Renal cortical epithelial cell (primary cell): ENCODE data around the gene SMAGP. TPM values are rescaled to one million over a fixed set of nuclear protein-coding genes. Genes with fewer than 3 reads are reported as not detected.
"Not testable (repeated sequence)": the region's sequence is repeated elsewhere in the genome, so short reads cannot be mapped to it uniquely, and the experiment has no call there.

Source experiments
- DNase-seq: peaks from one replicate; pipeline ENCODE4 v3.0.0-alpha.2; 2011; ENCODE audit warnings: low read depth
- total RNA-seq: library from RNA; depleted of rRNA; stranded (reverse); fragments of >200 nt; gene quantifications from 2 replicates; pipeline ENCODE4 v1.2.3, GENCODE V29; 2014

Gene SMAGP
- total RNA-seq, 1 donor from 2014 or later: 22.5 TPM

DNA sequence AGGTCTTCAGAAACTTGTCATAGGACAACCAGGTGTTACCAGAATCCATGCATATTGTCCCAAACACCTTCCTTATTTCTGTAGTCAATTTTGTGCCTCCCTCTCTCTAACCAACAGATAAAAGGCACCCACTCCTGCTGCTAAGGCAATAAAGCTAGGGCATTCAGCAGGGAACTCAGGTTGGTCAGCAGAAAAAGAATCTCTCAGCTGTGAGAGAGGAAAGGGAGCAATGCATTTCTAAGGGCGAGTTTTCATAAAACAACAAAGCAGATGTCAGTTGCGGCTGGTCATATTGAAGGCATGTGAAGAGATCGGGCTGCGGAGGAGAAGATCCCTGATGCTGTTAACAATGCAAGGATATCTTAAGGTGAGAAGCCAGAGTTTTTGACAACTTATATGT is 45.0 kb downstream of the SMAGP start:
- DNase-seq: no peak

DNA sequence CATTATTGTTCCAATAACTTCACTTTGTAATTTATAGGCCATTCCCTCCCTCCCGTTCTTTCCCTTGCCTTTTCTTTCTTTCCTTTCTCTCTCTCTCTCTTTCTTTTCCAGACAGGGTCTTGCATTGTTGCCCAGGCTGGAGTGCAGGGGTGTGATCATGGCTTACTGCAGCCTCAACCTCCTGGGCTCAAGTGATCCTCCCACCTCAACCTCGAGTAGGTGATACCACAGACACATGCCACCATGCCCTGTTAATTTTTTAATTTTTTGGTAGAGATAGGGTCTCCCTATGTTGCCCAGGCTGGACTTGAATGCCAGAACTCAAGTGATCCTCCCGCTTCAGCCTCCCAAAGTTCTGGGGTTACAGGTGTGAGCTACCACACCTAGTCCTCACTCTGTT is 45.6 kb downstream of the SMAGP start:
- no peak for DNase-seq

DNA sequence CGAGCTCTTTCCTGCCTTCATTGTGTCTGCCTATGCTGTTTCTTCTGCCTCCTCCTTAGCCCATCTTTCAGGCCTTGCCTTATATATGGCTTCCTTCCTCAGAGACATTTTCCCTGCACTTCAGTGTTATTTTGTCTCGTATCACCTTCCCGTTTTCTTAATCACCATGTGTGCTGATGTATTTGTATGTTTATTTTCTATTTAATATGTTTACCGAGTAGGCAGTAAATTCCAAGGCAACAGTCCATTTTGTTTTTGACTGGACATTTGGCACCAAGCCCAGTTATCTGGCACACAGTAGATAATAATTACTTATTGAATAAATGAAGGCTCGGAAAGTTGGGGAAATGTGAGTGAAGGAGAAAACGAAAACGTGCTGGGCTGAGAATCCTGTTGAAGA is 47.8 kb downstream of the SMAGP start:
- peak; percentile 61 for DNase-seq

DNA sequence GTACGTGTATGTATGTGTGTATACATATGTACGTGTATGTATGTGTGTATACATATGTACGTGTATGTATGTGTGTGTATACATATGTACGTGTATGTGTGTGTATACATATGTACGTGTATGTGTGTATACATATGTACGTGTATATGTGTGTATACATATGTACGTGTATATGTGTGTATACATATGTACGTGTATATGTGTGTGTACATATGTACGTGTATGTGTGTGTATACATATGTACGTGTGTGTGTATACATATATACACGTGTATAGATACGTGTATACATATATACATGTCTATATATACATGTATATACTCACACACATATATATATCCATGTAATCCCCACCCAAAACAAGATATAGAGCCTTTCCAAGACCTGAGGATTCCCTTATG is 50.4 kb downstream of the SMAGP start:
- not testable (repeated sequence) for DNase-seq

DNA sequence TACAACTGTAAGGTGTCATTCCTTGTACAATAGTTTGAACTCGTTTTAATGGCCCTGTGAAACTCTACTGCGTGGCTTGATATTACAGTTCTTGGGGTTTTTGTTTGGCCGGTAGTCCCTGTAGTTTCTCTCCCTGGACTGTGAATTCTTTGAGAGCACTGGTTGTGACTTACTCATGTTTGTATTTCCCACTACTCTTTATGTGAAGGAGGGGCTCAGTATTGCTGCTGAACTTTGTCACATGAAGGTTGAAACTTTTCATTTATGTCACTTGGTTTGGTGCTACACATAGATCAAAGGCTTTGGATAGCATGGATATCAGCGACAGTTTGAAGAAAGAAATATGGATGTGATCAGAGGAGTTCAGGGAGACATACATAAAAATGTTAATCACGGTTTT is 50.9 kb downstream of the SMAGP start:
- DNase-seq: no peak

DNA sequence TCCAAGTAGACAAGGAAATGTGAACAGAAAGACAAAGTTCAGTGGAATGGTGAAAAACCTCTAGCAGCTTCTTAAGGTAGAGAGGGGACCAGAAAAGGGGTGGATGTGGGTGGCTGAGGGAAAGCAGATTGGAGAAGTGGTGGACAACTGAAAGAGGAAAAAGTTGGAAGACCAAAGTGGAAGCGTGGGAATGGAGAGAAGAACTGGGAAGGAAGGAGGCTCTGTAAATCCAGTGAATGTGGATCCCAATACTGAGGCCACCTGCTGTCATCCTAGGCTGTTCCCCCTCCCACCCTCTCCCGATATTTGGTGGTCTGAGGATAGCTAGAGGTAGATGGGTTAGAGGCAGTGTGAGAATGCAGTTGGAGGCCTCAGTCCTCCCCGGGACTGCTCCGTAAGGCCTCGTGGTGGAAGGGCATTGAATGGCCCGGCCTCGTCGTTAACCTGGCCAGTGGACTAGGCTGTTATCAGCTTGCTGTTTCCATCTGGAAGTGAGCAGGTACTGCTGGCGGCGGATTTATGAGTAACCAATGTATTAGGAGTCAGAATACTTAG is 51.5 kb downstream of the SMAGP start:
- peak; percentile 61 for DNase-seq

DNA sequence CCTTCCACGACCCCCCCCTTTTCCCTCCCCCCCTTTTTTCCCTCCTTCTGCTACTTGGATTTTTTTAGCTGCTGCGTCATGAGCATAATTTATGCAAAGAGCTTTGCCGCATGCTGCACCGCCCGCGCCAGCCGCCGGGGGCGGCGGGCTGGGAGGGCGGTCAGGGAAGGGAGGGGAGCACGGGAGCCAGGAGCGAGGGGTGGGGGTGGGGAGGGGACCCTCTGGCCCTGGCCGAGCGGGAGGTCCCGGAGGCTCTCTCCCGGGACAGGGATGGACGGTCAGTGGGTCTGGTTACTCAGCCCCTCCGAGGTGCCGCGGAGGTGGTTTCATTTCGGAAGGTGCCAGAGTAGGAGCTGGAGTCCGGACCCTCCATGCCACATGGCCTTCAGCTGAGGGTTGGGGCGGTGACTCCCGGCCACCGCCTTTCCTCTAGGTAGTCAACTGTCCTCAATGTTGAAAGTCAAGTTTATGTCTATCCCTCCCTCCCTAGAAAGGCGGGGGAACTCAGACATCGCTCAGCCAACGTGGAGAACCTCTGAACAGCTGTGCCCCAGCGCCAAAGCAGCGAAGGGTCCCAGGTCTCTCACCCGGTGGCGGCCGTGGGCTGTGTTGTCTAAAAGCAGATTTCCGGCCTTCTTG is 52.1 kb downstream of the SMAGP start, which contains the start of gene POU6F1:
POU6F1 (minus strand) TSS at position 95 of the 639 bp plus-strand sequence. CDS start 11,226 bp downstream, outside the sequence.
- peak; percentile 69 for DNase-seq

DNA sequence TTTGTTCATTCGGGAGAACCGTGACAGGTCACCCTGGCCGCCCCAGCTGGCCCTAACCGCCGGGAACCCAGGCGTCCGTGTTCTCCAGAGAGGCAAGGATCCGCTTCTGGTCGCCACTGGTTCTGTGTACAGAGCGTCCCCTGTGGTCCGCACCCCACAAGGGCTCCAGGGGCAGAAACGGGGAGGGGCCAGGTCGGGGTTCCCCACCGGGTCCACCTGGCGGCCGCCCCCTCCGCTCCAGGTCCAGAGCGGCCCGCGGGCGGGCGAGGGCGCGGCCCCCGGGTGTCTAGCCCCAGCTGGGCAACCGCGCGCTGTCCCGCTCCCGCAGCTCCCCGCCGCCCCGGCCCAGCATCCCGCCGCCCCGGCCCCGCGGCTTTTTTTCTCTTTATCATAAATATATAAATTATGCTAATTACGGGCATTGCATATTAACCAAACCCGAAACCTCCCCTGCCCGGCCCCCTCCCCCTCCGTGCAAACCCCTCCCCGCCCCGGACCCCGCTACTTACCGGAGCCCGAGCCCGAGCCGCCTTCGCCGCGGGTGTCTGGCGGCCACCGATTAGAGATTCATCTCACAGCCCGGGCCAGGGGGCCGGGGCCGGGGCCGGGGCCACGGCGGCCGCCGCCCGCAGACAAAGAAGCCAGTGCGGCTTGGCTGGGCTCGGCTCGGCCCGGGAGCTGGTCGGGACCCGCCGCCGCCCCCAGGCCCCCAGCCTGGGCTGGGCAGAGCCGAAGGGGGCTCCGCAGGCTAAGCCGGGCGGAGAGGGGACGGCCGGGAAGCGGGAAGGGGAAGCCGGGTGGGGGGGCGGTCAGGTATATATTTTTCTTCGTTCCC is 52.9 kb downstream of the SMAGP start:
- no peak for DNase-seq

DNA sequence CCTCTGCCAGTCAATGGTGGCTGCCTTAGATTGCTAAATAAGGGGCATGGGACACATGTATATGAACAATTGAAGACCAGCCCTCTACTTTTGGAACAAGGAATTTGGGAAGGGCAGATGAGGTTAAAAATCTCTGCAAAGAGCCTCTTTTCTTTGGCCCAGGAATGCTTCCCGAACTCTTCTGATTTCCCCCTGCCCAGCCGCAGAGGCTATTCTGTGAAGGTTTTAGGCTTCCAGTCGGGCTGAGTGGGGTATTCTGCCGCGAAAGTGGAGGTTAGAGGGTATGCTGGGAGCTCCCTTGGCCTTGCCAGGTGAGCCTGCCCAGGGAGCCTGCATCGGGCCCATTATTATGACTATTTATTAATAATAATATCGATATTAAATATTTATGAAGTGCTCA is 53.6 kb downstream of the SMAGP start:
- DNase-seq: no peak

DNA sequence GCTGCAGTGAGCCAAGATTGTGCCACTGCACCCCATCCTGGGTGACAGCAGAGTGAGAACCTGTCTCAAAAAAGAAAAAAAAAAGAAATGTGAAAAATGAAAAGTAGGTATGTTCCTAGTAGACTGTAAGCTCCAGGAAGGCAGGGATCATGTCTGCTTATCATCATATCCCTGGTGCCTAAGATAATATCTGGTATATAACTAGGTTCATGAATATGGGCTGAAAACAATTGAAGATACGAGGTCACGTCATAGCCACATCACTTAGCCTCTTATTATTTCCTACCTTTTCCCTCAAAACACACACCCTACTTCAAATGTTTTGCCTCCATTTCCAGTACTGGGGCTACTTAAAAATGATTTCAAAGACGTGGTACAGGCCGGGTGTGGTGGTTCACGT is 55.3 kb downstream of the SMAGP start:
- DNase-seq: no peak

DNA sequence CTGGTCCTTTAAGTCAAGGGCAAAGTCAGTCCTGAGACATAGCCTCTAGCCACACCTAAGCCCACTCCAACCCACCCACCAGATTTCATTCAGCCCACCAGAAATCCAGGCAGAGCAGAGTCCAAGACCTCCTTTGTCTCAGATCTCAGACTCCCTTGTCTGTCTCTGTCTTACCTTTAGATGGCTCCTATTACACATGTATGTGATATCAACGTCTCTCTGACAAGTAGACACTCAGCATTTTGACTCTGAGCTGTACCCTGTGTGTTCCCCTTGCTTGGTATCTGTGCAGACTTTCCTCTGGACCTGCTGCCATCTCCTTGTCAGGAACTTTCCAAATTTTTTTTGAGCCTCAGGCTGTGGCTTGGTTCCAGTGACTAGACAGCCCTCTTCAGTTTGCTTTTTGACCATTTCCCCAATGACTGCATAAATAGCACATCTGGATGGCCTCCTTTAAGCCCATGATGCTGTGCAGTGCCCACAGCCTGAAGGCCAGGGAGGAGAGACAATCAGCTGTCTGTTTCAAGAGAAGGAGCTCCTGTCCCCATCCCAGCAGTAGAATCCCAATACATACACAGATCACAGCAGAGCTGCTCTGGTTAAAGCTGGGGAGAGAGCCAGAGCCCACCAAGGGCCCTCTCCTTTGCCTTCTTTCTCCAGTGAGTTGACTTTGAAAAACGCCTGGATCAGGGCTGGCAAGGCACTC is 59.4 kb downstream of the SMAGP start:
- DNase-seq: no peak

DNA sequence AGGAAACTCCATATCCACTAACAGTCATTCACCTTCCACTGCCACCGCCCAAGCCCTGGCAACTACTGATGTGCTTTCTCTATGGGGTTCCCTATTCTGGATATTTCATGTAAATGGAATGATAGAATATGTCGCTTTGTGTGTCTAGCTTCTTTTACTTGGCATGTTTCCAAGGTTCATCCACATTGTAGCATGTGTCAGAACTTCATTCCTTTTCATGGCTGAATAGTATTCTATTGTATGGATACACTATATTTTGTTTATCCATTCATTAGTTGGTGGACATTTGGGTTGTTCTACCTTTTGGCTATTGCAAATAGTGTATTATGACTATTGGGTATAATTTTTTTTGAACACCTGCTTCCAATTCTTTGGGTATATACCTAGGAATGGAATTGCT is 61.0 kb downstream of the SMAGP start:
- no peak for DNase-seq

DNA sequence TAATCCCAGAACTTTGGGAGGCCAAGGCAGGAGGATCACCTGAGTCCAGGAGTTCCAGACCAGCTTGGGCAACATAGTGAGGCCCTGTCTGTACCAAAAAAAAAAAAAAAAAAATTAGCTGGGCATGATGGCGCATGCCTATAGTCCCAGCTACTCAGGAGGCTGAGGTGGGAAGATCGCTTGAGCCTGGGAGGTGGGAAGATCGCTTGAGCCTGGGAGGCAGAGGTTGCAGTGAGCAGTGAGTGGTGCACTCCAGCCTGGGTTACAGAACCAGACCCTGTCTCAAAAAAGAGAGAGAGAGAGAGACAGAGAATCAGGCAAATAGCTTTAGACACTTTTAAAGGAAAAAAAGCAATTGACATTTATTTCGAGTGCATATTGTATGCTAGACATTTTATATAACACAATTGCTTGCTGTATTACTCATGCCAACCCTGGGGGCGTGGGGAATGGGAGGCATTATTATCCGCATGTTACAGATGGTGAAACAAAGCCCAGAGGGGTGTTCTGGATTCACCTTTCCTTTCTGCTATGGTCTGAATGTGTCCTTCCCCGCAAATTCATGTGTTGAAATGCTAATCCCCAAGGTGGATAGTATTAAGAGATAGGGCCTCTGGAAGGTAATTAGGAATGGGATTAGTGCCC is 62.1 kb downstream of the SMAGP start:
- DNase-seq: no peak

DNA sequence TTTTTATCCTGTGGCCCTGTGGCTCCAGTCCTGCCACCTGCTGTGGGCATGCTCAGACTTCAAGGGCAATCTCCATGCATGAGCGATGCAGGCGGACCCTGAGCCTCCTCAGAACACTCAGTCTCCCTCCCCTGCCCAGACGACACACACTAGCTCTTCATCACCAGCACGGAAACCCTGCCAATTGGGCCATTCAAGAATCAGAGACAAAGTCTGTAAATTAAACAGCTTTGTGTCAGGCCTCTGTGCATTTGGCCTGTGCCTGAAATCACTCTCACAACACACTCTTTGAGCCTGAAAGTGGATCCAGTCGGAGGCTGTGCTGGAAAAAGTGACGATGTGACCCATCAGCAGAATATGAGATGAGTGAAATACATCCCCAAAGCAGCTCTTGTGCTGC is 64.9 kb downstream of the SMAGP start:
- DNase-seq: no peak

DNA sequence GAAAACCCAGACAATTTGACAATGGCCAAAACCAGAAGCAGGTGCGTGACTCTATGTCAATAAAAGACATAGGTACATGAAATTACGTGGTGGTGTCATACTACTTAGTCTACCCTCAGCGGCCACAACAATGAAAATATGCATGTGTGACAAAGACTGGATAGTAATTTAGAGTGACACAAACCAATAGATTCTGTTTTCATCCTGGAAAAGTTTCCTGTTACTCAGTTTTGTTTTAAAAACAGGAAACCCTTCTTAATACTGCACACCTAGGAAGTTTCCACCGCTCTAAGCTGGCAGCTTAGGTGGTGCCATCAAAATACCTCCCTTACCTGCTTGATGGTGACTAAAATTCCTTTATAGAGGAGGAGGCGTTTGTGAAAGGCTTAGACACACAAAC is 67.5 kb downstream of the SMAGP start:
- no peak for DNase-seq

DNA sequence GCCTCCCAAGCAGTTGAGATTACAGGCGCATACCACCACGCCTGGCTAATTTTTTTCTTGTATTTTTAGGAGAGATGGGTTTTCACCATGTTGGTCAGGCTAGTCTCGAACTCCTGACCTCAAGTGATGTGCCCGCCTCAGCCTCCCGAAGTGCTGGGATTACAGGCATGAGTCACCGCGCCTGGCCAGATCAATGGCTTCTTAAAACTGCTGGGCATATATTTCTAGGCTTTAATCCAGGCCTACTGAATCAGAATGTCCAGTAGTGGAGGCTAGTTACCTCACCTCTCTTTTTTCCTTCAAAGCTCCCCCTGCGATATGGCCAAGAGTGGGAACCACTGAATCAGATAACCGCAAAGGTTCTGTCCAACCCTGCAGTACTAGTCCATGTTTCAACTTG is 69.4 kb downstream of the SMAGP start:
- DNase-seq: no peak

DNA sequence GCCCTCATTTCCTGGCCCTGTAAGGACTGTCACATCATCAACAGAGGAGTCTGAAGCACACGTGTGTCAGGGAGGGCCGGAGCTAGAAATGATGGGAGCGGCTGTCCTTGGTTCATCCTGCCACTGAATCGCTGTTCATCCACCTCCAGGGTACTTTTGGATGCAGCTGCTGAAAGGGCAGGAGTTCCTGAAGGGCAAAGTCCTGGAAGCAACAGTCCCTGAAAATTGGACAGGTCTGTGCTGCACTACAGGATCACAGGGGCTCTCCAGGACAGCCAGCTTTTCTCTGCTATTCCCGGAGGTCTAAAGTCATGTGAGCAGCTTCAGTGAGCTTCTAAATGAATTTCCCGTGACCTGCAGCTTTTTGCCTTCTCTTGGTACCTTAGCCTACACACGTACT is 70.1 kb downstream of the SMAGP start:
- DNase-seq: no peak

DNA sequence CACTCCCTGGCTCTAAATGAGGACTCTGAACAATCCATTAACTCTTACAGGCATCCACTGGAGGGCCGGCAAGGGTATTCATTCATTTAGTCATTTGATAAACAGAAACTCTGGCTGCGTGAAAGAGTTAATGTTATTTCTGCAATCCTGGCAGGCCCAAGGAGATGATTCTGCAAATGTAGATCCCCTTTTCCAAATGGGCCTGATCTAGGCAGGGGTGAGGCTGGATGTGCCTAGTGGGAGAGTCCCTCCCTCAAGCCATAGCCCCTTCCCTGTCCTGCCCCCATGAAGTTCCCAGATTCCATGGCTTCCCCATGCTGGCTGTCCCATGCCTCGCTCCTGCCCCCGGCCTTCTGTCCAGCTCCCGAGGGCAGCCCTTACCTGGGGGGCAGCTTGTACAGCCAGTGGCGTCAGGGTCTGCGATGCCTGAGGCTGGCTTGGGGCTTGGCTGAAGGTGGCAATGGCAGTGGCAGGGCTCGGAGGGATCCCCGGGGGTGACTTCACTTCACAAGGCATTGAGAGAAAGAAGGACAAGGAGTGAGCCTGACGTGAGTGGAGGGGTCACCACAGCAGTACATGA is 70.8 kb downstream of the SMAGP start:
- DNase-seq: no peak

DNA sequence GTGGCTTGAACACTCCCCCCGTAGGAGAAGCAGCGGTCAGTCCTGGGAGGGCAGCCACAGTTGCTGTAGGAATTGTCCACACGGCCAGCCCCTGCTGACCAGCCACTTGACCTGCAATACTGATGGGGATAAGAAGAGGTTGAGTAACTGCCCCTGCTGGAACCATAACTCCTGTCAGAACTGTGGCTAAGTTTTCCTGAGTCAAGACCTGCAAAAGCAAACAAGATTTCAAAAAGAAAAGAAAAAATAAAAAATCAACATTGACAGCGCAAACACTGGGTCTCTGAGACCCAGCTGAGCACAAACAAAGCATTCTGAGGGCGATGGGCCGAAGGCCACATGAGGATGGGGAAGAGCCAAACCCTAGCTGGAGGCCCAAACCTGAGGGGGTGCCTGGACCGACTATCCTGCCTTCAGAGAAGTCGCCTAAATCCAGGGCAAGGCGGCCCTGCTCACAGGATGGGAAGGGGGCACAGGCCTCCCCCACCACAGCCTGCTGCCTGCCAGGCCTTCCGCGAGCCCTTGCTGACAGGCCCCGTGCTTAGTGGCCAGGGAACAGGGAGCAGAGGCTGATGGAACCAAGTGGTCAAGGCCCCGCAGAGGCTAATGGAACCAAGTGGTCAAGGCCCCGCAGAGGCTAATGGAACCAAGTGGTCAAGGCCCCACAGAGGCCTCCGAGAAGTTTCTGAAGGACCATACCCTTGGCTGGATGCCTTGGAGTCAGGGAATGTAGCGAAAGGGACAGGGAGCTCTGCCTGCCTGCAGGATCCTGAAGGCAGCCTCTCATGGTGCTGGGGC is 71.4 kb downstream of the SMAGP start:
- DNase-seq: no peak

DNA sequence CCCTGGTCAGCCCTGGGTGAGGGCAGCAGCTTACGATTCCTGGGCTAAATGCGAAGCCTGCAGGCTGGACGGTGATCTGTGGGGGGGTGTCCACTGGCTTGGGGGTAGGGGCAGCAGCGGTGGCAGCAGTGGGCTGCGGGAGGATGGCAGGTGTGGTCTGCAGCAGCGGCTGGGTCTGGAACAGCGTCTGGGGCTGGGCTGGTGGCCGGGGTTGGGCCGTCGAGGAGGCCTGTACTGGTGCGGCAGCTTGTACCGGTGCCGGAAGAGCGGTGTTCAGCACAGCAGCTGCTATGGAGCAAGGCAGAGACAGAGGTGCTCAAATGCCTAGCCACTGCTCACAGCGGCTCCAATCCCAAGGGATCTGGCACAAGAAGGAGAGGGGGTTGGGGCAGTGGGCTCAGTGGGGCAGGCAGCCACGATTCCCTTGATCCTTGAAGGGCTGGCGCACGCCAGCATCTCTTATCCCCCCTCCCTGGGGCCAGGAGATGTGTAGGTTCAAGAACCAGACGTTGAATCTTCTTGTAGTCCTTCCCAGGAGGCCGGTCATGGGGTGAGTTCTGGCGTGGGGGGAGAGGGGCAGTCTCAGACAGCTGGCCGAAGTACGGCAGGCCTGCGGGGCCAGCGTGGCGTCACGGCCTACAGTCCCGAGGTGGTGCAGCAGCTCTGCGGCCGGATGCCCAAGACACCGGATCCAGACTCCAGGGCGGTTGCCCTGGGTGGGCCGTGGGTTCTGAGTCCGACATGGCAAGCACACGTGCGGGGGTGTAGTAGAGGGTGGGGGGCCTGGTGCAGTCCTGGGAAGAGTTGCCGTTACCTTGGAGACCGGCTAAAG is 72.3 kb downstream of the SMAGP start:
- DNase-seq: no peak
